GM21515 (cell line): Measurements from ENCODE around the gene RDX.

Source experiments
- ATAC-seq: cut with Tn5 transposase; IDR thresholded peaks from one replicate; pipeline ENCODE4 v1.9.1; 2021; ENCODE audit not compliant: unreplicated experiment

Gene RDX

DNA sequence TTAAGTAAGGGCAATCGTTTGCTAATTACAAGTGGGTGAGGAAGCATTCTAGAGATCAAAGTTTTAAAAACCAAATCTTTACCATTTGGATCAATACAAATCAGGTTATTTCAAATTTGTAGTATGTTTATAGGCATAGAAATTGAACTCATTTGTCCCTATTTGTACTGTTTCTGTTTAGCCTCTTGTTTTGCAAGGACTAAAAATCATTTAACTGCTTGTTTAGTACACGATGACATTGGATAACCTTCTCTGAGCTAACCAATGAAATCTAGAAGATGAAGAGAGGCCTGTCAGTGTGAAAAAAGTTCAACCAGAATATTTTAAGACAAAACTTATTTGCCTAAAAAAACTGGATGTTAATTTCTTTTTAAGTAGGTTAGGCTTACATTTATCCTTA is 163.3 kb downstream of the RDX start:
- ATAC-seq = no peak

GRCh38 chr11:110131386-110132123 is 164.9 kb downstream of the RDX start:
- no peak for ATAC-seq

DNA sequence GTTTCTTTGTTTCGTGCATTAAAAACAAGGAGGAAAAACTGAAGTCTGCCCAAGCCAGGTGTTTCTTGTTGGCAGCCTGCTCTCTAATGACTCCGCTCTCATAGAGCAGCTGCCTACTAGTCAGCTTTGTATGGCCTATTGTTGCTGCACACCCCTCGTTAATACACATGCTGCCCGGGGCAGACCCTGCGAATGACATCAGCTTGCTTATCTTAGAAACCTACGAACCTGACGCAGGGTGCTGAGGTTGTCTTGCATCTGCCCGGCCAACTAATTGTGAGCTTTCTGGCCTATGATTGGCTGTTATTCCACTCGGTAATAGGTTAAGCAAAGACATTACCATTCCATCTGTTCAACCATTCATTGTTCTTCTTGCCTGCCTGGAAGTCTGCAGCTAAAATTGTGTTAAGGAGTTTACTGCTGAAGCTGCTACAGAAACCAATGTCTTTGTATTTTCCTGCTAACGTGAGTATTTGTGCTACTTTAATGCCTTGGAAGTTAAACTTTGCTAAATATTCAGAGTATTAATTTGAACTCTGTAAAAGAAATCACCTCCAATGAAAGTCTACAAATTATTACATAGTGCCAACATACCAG is 165.7 kb downstream of the RDX start:
- ATAC-seq = no peak

GRCh38 chr11:110128161-110128560 is 168.3 kb downstream of the RDX start:
- no peak for ATAC-seq

DNA sequence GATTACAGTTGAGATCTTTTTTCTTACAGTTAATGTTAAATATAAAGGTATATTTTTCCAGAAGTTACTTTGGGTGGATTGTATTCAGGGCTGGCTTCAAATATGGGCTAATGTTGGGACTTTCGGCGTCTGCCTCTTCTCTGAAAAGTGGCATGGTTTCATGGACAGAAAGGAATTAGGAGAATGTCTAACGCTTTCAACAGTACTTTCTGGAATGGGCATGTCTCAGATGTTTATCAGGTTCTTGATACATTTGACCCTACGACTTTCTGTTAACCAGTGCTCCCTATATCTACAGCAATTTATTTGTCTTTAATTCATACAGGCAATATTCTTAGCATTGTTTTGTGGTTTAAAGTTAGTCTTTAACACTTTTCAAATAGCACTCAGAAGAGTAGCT is 169.5 kb downstream of the RDX start:
- ATAC-seq = no peak

GRCh38 chr11:110125632-110126031 is 170.8 kb downstream of the RDX start:
- ATAC-seq = no peak
